Choroid plexus epithelial cell (primary cell): ENCODE measurements around the gene LYSMD3.

Source experiments
- DNase-seq: peaks from one replicate; pipeline ENCODE4 v3.0.0-alpha.2; 2010; ENCODE audit warnings: low read depth
- H3K4me3 ChIP-seq: 2 replicates; pipeline ENCODE4 v1.5.1; 2011; ENCODE audit warnings: low read depth, mild to moderate bottlenecking, control low read depth, low read length, moderate library complexity
- TF ChIP-seq, protein P1 (sequence below): conservative IDR thresholded peaks from 2 replicates; pipeline ENCODE4 v1.5.1; 2011; ENCODE audit warnings: low read depth, mild to moderate bottlenecking, control low read depth, inconsistent platforms, low read length, moderate library complexity

The LYSMD3 gene

DNA sequence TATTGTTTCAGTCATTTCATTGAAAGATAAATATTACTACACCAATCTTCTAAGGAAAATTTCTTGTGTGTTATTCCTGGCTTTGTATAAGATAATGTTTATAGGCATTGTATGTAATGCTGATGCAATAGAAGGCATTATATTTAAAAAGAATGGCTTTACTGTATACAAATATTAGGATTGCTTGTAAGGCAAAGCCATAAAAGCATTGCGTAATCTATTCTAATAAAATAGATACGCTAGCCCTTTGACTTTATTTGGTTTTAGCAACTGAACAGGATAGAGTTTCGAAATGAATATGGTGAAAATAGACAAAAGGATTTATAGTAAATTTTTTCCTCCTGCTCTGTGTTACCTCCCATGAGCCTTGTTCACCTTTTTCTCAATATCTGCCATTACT, 5.5 kb upstream of the LYSMD3 start:
- DNase-seq: no peak
- TF ChIP-seq, protein P1, sequence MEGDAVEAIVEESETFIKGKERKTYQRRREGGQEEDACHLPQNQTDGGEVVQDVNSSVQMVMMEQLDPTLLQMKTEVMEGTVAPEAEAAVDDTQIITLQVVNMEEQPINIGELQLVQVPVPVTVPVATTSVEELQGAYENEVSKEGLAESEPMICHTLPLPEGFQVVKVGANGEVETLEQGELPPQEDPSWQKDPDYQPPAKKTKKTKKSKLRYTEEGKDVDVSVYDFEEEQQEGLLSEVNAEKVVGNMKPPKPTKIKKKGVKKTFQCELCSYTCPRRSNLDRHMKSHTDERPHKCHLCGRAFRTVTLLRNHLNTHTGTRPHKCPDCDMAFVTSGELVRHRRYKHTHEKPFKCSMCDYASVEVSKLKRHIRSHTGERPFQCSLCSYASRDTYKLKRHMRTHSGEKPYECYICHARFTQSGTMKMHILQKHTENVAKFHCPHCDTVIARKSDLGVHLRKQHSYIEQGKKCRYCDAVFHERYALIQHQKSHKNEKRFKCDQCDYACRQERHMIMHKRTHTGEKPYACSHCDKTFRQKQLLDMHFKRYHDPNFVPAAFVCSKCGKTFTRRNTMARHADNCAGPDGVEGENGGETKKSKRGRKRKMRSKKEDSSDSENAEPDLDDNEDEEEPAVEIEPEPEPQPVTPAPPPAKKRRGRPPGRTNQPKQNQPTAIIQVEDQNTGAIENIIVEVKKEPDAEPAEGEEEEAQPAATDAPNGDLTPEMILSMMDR: no peak

DNA sequence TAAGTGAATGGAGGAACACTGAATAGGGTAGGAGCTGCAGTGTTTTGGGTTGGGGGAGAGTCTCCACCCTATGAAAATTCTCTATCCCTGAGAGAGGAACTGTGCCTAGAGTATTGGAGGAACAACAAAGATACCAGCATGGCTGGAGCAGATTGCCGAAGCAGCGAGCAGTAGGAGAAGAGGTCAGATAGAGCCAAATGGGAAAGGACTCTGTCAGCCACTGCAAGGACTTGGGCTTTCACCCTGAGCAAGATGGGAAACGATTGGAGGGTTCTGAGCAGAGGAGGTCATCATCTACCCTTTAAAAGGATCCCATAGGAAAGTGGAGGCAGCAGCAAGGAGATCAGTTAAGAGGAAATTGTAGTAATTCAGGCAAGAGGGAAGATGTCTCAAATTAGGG, 4.4 kb upstream of the LYSMD3 start:
- no peak for DNase-seq
- TF ChIP-seq, protein P1: no peak
- no peak overlapping the region for H3K4me3 ChIP-seq

More for the DNA sequence above, 5.5 kb upstream of the LYSMD3 start:
- no peak overlapping the region for H3K4me3 ChIP-seq

DNA sequence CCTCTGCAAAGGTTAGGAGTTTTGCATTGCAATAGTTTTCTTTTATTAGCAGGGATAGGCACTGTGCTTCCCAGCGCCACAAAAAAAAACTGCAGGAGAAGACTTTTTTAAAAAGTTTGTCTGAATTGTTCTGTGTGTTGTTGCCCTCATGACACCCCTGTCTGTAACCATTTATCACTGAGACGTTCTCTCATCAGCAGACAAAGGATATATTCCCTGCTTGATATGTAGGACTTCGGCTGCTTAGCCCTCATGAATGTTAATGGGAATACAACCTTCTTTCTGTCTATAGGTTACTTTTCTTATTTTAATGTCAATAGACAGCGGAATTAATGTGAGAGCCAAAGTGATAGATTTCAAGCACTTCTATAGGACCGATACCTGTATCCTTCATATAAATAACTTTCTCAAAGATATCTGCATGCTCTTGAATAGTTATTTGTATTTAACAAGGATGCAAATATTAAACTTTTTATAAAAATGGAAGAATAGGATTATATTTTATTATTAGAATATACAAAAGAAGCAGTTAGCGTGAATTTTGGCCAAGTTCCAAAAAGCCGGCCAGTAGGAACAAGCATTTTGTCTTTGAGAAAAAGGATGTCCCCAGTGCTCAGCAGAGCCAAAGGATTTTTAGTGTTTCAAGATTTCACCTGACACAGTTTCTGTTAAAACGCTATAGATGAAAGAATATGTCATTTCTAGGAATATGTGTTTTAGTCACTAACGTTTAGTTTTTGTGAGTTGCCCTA, 1.5 kb upstream of the LYSMD3 start:
- DNase-seq: no peak
- no peak overlapping the region for H3K4me3 ChIP-seq
- TF ChIP-seq, protein P1: no peak

DNA sequence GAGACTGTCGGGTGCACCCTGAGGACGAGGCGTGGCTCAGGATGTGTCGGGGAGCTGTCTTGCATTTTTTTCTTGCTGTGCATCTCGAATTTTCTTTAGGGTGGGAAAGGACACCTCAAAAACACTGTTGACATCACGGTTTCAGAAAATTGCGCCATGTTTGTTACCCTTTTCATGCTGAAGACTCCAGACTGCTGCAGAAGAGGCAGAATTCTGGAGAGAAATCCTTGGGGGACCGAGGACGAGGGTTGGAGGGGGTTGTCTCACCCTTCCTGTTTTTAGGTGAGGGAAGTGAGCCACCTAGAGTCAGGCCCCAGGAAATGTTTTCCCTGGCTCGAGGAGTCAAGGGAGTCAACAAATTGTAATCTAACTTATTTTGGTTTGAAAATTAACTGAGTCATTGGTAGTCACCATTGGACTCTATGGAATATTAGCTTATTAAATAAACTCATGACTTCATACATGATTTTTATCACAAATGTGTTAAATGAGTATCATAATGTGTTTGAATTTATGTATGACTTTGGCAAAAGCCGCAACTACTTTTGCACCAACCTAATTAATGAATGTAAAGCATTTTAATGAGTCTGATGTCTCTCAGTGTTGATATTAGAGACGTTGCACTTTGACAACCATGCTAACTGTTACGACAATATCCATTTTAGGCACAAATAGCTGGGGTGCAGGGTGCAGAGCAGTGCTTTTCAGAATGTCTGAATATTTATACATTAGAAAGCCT, 724 bp upstream of the LYSMD3 start:
- peak; percentile 87 for DNase-seq
- TF ChIP-seq, protein P1: peak; percentile 86
- peak overlapping the region; percentile 94 for H3K4me3 ChIP-seq

DNA sequence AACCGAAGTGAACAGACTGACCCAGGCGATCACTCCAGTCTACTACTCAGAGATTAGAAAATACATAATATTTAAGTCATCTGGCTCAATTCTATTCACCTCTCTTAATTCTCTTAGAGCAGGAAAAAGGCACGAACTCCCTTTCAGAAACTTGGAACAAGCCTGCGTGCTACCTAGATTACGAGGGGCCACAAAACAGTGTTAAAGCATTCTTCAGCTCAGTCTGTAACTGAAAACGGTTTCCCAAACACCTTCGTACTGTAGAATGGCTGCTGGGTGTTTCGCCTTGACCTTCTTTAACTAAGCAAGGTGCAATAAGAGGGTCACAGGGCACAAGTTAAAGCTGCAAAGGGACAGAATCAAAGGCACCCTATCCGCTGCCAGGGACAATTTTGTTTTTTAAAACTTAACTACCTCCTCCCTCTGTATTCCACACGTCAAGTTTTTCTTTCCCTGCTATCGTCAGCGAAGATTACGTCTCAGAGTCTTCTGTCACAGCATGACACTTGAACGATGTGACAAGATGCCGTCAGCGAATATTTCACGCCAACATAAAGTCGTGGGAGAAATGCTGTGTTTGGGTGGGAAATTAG, 687 bp downstream of the LYSMD3 start:
- peak; percentile 40 for DNase-seq
- TF ChIP-seq, protein P1: no peak
- H3K4me3 ChIP-seq: peak overlapping the region; percentile 94

DNA sequence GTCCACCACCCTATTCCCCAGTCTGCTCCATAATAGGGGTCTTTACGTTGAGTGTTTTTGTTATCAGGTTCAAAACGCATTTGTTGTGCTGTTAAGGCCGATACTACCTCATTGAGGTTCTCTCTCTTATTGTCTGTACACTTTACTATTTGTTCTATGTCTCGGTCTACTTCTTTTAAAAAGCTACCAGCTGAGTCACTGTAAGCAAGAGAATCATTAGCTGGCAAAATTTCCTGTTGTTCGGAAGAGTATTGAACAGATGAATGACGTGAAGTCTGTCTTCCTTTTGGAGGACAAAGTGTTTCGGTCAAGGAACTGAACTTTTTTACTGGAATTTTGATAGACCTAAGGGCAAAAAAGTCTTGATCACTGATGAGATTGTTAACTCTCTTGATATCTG, 10.3 kb downstream of the LYSMD3 start:
- DNase-seq: no peak
- H3K4me3 ChIP-seq: no peak overlapping the region

More for the DNA sequence above, 10.3 kb downstream of the LYSMD3 start:
- TF ChIP-seq, protein P1: no peak
